ENCODE data around the gene CEP76.
"Not testable (repeated sequence)": the region's sequence is repeated elsewhere in the genome, so short reads cannot be mapped to it uniquely, and the experiment has no call there.

The CEP76 gene

GRCh38 chr18:12703664-12704063, 1.1 kb upstream of the CEP76 start:
- no peak for DNase-seq

- DNase-seq, result no peak
These were observed 609 bp upstream of the CEP76 start for GRCh38 chr18:12703096-12703567.

GRCh38 chr18:12701161-12701560, 1.4 kb downstream of the CEP76 start:
- no peak for DNase-seq

- DNase-seq, result no peak
These were observed 2.8 kb downstream of the CEP76 start for GRCh38 chr18:12699747-12700146.

- DNase-seq, result no peak
These were observed 8.5 kb downstream of the CEP76 start for GRCh38 chr18:12694032-12694431.

- DNase-seq, result no peak
These were observed 10.3 kb downstream of the CEP76 start for GRCh38 chr18:12692206-12692605.

- no peak for DNase-seq
These were observed 13.2 kb downstream of the CEP76 start for GRCh38 chr18:12689256-12689850.

GRCh38 chr18:12686100-12686499, 16.4 kb downstream of the CEP76 start:
- DNase-seq, result peak; percentile 27

- DNase-seq, result no peak
These were observed 23.2 kb downstream of the CEP76 start for GRCh38 chr18:12679183-12679786.

GRCh38 chr18:12668041-12668440, 34.5 kb downstream of the CEP76 start:
- no peak for DNase-seq

GRCh38 chr18:12659904-12660605, 42.5 kb downstream of the CEP76 start:
- peak; percentile 31 for DNase-seq

GRCh38 chr18:12658426-12659138, 43.9 kb downstream of the CEP76 start:
- DNase-seq, result no peak

- DNase-seq, result no peak
These were observed 44.7 kb downstream of the CEP76 start, which contains the start of gene SPIRE1 for GRCh38 chr18:12657684-12658425. Gene SPIRE1, minus strand, starts transcription at chr18:12658107. Its CDS starts 241 bp downstream, at chr18:12657866.

GRCh38 chr18:12656938-12657683, 45.4 kb downstream of the CEP76 start:
- DNase-seq, result no peak

- no peak for DNase-seq
These were observed 46.0 kb downstream of the CEP76 start for GRCh38 chr18:12656605-12656937.

GRCh38 chr18:12654971-12655370, 47.6 kb downstream of the CEP76 start:
- no peak for DNase-seq

GRCh38 chr18:12652861-12653401, 49.6 kb downstream of the CEP76 start:
- no peak for DNase-seq

- no peak for DNase-seq
These were observed 50.9 kb downstream of the CEP76 start for GRCh38 chr18:12651651-12652050.

- no peak for DNase-seq
These were observed 54.8 kb downstream of the CEP76 start for GRCh38 chr18:12647773-12648172.

GRCh38 chr18:12645751-12646203, 56.7 kb downstream of the CEP76 start:
- DNase-seq, result no peak

GRCh38 chr18:12645254-12645653, 57.3 kb downstream of the CEP76 start:
- no peak for DNase-seq

- DNase-seq, result not testable (repeated sequence)
These were observed 58.8 kb downstream of the CEP76 start for GRCh38 chr18:12643756-12644155.
